B cell (primary cell): ENCODE results near the gene HSBP1L1.

ENCODE experiments used
- CTCF ChIP-seq: fragments of 200-600 bp; IDR thresholded peaks from one replicate; pipeline ENCODE4 v1.8.0; 2022; ENCODE audit warnings: antibody characterized with exemption, mild to moderate bottlenecking
- EZH2 ChIP-seq: IDR thresholded peaks from 2 replicates; pipeline ENCODE4 v1.6.1; 2012; ENCODE audit warnings: borderline replicate concordance, low read depth, mild to moderate bottlenecking, moderate library complexity, low read length; ENCODE audit not compliant: insufficient read depth, poor library complexity, severe bottlenecking

DNA sequence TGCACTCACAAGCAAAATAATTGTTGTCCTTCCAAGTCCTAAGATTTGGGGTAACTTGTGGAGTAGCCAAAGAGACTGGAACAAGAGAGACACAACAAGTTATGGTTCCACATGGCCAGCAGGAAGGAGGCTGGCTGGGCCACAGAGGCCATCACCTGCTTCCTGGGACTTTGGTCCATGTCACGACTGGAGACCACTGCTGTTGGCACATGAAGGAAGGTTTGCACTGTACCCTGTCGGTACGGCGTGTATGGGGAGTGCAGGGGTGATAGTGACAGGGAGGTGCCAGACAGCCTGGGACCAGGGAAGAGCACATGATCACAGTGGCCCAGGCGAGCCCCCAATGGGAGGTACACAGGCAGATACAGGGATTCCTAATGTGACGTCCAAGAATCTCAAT, 28.5 kb upstream of the HSBP1L1 start:
- TF ChIP-seq CTCF (no peak), EZH2 (no peak)
